ENCODE data around the gene STC2. TPM values are rescaled to one million over a fixed set of nuclear protein-coding genes. Genes with fewer than 3 reads are reported as not detected.
A peak's percentile ranks its signal among the peaks of the same experiment; 100 is the strongest.
"Not testable (repeated sequence)": the region's sequence is repeated elsewhere in the genome, so short reads cannot be mapped to it uniquely, and the experiment has no call there.

STC2 gene
- total RNA-seq, 4 donors from 2014 or later: 0.64 to 26.1 (median 1.9) TPM

DNA sequence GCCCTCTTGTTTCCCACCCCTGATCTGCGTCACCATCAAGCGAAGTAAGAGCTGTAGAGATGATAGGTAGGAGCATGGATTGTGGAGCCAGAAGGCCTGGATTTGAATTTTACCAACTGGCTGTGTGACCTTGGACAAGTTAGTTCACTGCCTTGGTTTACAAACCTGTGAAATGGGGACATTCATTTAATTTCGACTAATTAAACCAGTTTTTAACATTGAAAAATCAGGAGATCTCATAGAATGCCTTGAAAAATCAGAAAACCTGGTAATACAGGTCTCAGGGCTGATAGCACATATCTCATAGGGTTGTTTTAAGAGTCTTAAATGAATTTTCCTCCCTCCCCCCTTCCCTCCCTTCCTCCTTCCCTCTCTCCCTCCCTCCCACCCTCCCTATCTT is 38.8 kb downstream of the STC2 start:
- DNase-seq: no peak
- Histone ChIP-seq H3K4me3 (no peak overlapping the region), H3K27ac (no peak overlapping the region), H3K36me3 (no peaks in the 10 kb centered on the region), H3K27me3 (peaks cover 0 to 77% (median 1%) of the 10 kb centered on the region in 4 donors), H3K9me3 (no peaks in the 10 kb centered on the region), H3K4me1 (peaks cover 0 to 22% (median 8%) of the 10 kb centered on the region in 3 donors)
- 64 to 80% methylated on average over 3 of the region's 3 CpGs for WGBS, 2 donors
- intact Hi-C loops (cut with DNase I): no loop called here
- TF ChIP-seq, protein P1, sequence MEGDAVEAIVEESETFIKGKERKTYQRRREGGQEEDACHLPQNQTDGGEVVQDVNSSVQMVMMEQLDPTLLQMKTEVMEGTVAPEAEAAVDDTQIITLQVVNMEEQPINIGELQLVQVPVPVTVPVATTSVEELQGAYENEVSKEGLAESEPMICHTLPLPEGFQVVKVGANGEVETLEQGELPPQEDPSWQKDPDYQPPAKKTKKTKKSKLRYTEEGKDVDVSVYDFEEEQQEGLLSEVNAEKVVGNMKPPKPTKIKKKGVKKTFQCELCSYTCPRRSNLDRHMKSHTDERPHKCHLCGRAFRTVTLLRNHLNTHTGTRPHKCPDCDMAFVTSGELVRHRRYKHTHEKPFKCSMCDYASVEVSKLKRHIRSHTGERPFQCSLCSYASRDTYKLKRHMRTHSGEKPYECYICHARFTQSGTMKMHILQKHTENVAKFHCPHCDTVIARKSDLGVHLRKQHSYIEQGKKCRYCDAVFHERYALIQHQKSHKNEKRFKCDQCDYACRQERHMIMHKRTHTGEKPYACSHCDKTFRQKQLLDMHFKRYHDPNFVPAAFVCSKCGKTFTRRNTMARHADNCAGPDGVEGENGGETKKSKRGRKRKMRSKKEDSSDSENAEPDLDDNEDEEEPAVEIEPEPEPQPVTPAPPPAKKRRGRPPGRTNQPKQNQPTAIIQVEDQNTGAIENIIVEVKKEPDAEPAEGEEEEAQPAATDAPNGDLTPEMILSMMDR (IDR thresholded peaks at IDR 0.05): no peak
- no peak for TF ChIP-seq POLR2A (IDR thresholded peaks at IDR 0.05)

DNA sequence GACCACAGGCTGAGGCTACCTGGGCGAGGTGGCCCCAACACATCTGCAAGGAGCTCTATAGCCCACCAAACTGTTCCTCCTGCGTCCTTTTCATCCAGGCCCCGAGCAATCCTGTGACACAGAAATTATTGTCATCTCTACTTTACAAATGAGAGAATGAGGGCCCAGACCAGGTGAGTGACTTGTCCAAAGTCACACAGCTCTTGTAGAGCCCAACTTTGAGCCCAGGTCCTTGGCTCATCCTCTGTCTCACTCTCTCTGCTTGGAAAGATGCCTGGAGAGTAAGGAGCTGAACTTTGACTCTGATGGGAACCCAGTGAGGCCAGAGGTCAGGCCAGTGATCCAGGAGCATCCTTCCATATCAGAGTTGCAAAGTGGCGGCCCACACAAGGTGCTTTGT is 39.6 kb downstream of the STC2 start:
- WGBS, 2 donors: 84 to 88% methylated on average over 4 of the region's 4 CpGs
- Histone ChIP-seq H3K4me1 (peaks cover 0 to 20% (median 3%) of the 10 kb centered on the region in 3 donors), H3K27me3 (peaks cover 0 to 77% (median 1%) of the 10 kb centered on the region in 4 donors), H3K4me3 (no peak overlapping the region), H3K36me3 (no peaks in the 10 kb centered on the region), H3K27ac (no peak overlapping the region), H3K9me3 (no peaks in the 10 kb centered on the region)
- intact Hi-C loops (cut with DNase I): no loop called here
- TF ChIP-seq, protein P1 (IDR thresholded peaks at IDR 0.05): no peak
- no peak for TF ChIP-seq POLR2A (IDR thresholded peaks at IDR 0.05)
- DNase-seq: no peak

DNA sequence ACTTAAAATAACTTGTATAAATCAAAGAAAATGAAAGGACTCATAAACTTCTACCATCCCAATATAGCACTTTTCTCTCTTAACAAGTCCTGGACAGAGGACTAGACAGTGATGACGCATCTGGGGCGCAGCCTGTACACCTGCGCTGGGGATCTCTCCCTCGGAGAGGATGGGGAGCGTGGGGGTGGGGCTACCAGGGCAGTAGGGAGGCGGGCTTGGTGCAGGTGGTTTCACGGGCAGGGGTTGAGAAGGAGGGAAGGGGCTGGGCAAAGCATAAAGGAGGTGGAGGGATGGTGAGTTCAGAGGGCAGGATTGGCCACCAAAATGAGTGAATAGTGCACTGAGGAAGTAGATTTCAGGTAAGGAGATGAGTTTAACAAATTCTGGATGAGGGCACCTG is 41.1 kb downstream of the STC2 start:
- 33 to 38% methylated on average over 5 to 6 of the region's 7 CpGs for WGBS, 2 donors
- H3K4me3 ChIP-seq: no peak overlapping the region
- intact Hi-C loops (cut with DNase I): no loop called here
- peaks cover 0 to 91% (median 0%) of the 10 kb centered on the region in 4 donors for H3K27me3 ChIP-seq
- no peak for DNase-seq
- H3K4me1 ChIP-seq: peaks cover 0 to 18% (median 4%) of the 10 kb centered on the region in 3 donors
- H3K9me3 ChIP-seq: no peaks in the 10 kb centered on the region
- TF ChIP-seq, protein P1 (IDR thresholded peaks at IDR 0.05): no peak
- TF ChIP-seq POLR2A (IDR thresholded peaks at IDR 0.05): no peak
- H3K27ac ChIP-seq: no peak overlapping the region
- H3K36me3 ChIP-seq: no peaks in the 10 kb centered on the region

DNA sequence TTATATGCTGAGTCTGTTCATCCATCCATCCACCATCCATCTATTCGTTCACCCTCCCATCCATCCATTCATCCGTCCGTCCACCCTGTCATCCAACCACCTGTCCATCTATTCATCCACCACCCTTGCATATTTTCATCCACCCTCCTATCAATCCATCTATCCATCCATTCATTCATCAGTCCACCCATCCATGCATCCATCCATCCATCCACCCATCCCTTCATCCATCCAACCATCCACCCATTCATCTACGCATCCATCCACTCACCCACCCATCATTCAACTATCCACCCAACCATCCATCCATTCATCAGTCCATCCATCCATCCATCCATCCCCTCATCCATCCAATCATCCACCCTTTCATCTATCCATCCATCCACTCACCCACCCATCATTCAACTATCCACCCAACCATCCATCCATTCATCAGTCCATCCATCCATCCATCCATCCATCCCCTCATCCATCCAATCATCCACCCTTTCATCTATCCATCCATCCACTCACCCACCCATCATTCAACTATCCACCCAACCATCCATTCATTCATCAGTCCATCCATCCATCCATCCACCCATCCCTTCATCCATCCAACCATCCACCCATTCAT is 43.8 kb downstream of the STC2 start:
- H3K36me3 ChIP-seq; DNase-seq; H3K27ac ChIP-seq; intact Hi-C loops (cut with DNase I); H3K9me3 ChIP-seq; H3K4me3 ChIP-seq: not testable (repeated sequence)
- H3K4me1 ChIP-seq: peaks cover 0 to 13% (median 4%) of the 10 kb centered on the region in 3 donors
- H3K27me3 ChIP-seq: peaks cover 0 to 99% (median 0%) of the 10 kb centered on the region in 4 donors
- 89 to 97% methylated on average over 4 of the region's 4 CpGs for WGBS, 2 donors

DNA sequence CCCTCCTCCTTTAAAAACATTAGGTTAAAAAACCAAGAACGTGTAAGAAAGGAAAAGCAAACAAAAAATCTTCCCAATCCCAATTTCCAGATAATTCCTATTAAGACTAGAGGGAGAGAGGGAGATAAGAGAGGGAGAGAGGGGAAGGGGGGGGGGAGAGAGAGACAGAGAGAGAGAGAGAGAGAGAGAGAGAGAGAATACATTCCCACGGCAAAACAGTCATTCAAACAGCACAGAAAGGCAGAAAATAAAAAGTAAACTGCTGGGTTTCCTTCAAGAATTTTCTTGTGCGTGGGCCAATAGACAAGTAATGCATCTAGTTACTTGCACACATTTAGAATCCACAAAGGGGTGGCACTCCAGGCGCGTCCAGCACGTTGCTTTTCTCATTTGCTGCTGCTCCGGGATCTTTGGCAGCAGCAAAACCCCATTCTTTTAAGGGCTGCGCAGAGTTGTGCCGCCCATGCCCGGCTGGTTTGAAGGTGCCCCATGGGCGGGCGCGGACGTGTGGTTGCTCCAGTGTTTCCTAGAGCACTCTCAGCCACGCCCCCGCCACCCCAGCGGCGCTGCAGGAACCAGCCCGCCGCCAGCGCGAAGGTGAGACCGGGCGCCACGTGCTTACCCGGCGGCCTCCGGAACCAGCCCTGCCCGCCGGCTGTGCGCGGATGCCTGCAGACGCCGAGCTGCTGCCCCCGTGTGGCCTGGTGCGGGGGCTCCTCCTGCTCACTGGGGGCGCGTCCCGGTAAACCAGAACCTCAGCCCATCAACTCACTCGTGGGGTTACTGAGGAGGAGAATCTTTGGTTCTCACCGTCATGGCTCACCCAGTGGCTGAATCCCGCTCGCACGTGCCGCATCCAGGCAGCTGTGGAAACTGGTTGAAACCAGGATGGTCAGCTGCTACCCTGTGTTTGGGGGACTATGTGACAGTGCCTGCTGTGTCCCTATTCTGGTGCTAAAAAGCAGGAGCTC is 44.6 kb downstream of the STC2 start:
- Histone ChIP-seq H3K4me3 (peak overlapping the region in 3 of 4 donors; percentile 5 to 50 (median 24)), H3K4me1 (peaks cover 0 to 13% (median 4%) of the 10 kb centered on the region in 3 donors), H3K36me3 (no peaks in the 10 kb centered on the region), H3K27me3 (peaks cover 0 to 97% (median 0%) of the 10 kb centered on the region in 4 donors), H3K9me3 (no peaks in the 10 kb centered on the region), H3K27ac (no peak overlapping the region)
- intact Hi-C loops (cut with DNase I): no loop called here
- 7% methylated on average over 8 to 19 of the region's 45 CpGs for WGBS, 2 donors
- no peak for DNase-seq
- TF ChIP-seq POLR2A (IDR thresholded peaks at IDR 0.05): no peak
- TF ChIP-seq, protein P1 (IDR thresholded peaks at IDR 0.05): peak in 5 of 6 experiments; percentile 44 to 71 (median 58)
